Endothelial cell of umbilical vein (primary cell): ENCODE results near the gene GABRB2. TPM values are rescaled to one million over a fixed set of nuclear protein-coding genes. Genes with fewer than 3 reads are reported as not detected.

Source experiments
- BruUV-seq: library from RNA; stranded (reverse); fragments of 400-500 nt; replicated peaks from 2 replicates; lab custom pipeline; 2021; lab: Mats Ljungman, UMichigan
- CTCF ChIA-PET: fragments of 300-600, 350-600 bp; sonication (Branson Sonifier 250); formaldehyde crosslinking; loops from one replicate; lab custom pipeline; 2021; ENCODE audit warnings: antibody characterized with exemption, inconsistent platforms; lab: Charles Lee
- POLR2A ChIA-PET: fragments of 300-600, 350-600 bp; sonication (Branson Sonifier 250); formaldehyde crosslinking; loops from one replicate; lab custom pipeline; 2021; ENCODE audit warnings: antibody characterized with exemption, inconsistent platforms; lab: Charles Lee
- DNase-seq: peaks from one replicate; pipeline ENCODE4 v3.0.0-alpha.2; 2011; ENCODE audit warnings: low read depth, low spot score
- FAIRE-seq: peaks from 2 replicates; lab custom pipeline; 2011; peaks lifted over from hg19 to GRCh38; lab: Jason Lieb, UNC
- H2AFZ ChIP-seq: 2 replicates; pipeline ENCODE4 v1.6.0; 2012; ENCODE audit warnings: low read depth, low read length, control low read depth, inconsistent platforms
- H3K27ac ChIP-seq: 2 replicates; pipeline ENCODE4 v1.5.1; 2011; ENCODE audit warnings: low read depth, mild to moderate bottlenecking, control low read depth, low read length, moderate library complexity; ENCODE audit not compliant: insufficient read depth
- H3K27me3 ChIP-seq, 2 experiments: 2 replicates each; pipeline versions ENCODE4 v1.6.0 to v1.6.1; 2011; ENCODE audit warnings: low read length in 2 of 2, mixed read lengths in 1 of 2; ENCODE audit not compliant: control insufficient read depth in 2 of 2, insufficient read depth in 2 of 2
- H3K36me3 ChIP-seq, 2 experiments: 2 replicates in 1 of 2; 3 replicates in 1 of 2; pipeline ENCODE4 v1.5.1; 2011; ENCODE audit warnings: low read length in 2 of 2, mild to moderate bottlenecking in 1 of 2, moderate library complexity in 1 of 2; ENCODE audit not compliant: control insufficient read depth in 2 of 2, insufficient read depth in 2 of 2; ENCODE audit errors: extremely low read depth in 1 of 2
- H3K4me1 ChIP-seq: 3 replicates; pipeline ENCODE4 v1.5.1; 2011; ENCODE audit warnings: mild to moderate bottlenecking, low read length; ENCODE audit not compliant: control insufficient read depth, insufficient read depth; ENCODE audit errors: extremely low read depth
- H3K4me2 ChIP-seq: 2 replicates; pipeline ENCODE4 v1.6.1; 2011; ENCODE audit warnings: low read length, control low read depth, mixed read lengths; ENCODE audit not compliant: insufficient read depth
- H3K4me3 ChIP-seq, 3 experiments: fragments of 200-600 bp in 1 of 3; sonication (generic), shearing (Covaris generic) in 1 of 3; replicated peaks in 1 of 3; 2 replicates each; pipeline ENCODE4 v1.5.1; 2011 to 2016; ENCODE audit warnings: control low read depth in 3 of 3, low read length in 3 of 3, mild to moderate bottlenecking in 2 of 3, inconsistent platforms in 1 of 3, low read depth in 1 of 3, moderate library complexity in 1 of 3; ENCODE audit not compliant: insufficient read depth in 1 of 3
- H3K79me2 ChIP-seq: 2 replicates; pipeline ENCODE4 v1.6.0; 2012; ENCODE audit warnings: low read length, inconsistent platforms; ENCODE audit not compliant: control insufficient read depth, insufficient read depth
- H3K9ac ChIP-seq: replicated peaks from 2 replicates; pipeline ENCODE3; 2011; ENCODE audit warnings: low read length, control low read depth; ENCODE audit not compliant: insufficient read depth; ENCODE audit errors: extremely low read depth
- H3K9me1 ChIP-seq: replicated peaks from 3 replicates; pipeline ENCODE4 v1.6.0; 2011; ENCODE audit warnings: mild to moderate bottlenecking, low read length; ENCODE audit not compliant: control insufficient read depth, insufficient read depth; ENCODE audit errors: extremely low read depth
- H3K9me3 ChIP-seq: replicated peaks from 2 replicates; pipeline ENCODE4 v1.5.1; 2012; ENCODE audit warnings: low read length, inconsistent platforms; ENCODE audit not compliant: control insufficient read depth, insufficient read depth
- H4K20me1 ChIP-seq: replicated peaks from 2 replicates; pipeline ENCODE3; 2011; ENCODE audit warnings: mild to moderate bottlenecking, low read length; ENCODE audit not compliant: control insufficient read depth, insufficient read depth; ENCODE audit errors: extremely low read depth
- CTCF ChIP-seq, 2 donors: IDR thresholded peaks; 1 replicate in 1 of 2; 2 replicates in 1 of 2; pipeline ENCODE4 v1.5.1; 2011; ENCODE audit warnings: low read length in 2 of 2, mild to moderate bottlenecking in 2 of 2, moderate library complexity in 2 of 2, control low read depth in 1 of 2, inconsistent platforms in 1 of 2, low read depth in 1 of 2; ENCODE audit not compliant: insufficient read depth in 1 of 2; ENCODE audit errors: extremely low read depth in 1 of 2
- EZH2 ChIP-seq: IDR thresholded peaks from 2 replicates; pipeline ENCODE4 v1.6.1; 2012; ENCODE audit warnings: borderline replicate concordance, low read depth, mild to moderate bottlenecking, moderate library complexity, low read length, inconsistent platforms; ENCODE audit not compliant: severe bottlenecking
- FOS ChIP-seq: IDR thresholded peaks from 2 replicates; pipeline ENCODE4 v1.6.1; 2011; ENCODE audit warnings: mild to moderate bottlenecking, low read length, moderate library complexity, borderline replicate concordance; ENCODE audit not compliant: insufficient read depth
- GATA2 ChIP-seq: IDR thresholded peaks from 2 replicates; pipeline ENCODE4 v1.7.0; 2011; ENCODE audit warnings: low read depth, mild to moderate bottlenecking, moderate library complexity, mixed read lengths, low read length; ENCODE audit not compliant: insufficient read length, insufficient read depth
- JUN ChIP-seq: IDR thresholded peaks from 2 replicates; pipeline ENCODE4 v1.6.1; 2011; ENCODE audit warnings: borderline replicate concordance, low read depth; ENCODE audit not compliant: insufficient read length, insufficient read depth
- MYC ChIP-seq: IDR thresholded peaks from one replicate; pipeline ENCODE4 v1.6.1; 2011; ENCODE audit warnings: mild to moderate bottlenecking, low read depth, low read length
- POLR2A ChIP-seq: IDR thresholded peaks from 2 replicates; pipeline ENCODE4 v1.6.1; 2012; ENCODE audit warnings: low read depth, mild to moderate bottlenecking, control low read depth, low read length
- POLR2AphosphoS5 ChIP-seq: IDR thresholded peaks from 2 replicates; pipeline ENCODE4 v1.6.1; 2012; ENCODE audit warnings: low read depth, mild to moderate bottlenecking, control low read depth, low read length, moderate library complexity; ENCODE audit not compliant: insufficient read depth
- dilution Hi-C: fragments of 300-500 bp; cut with MboI; formaldehyde crosslinking; loops from one replicate; pipeline ENCODE4 v1.15.0; 2019; ENCODE audit warnings: low sequenced_read_pairs; ENCODE audit not compliant: extremely low pct_ligation_motif_present
- intact Hi-C: fragments of 100-400 bp; cut with micrococcal nuclease; formaldehyde crosslinking; loops from one replicate; pipeline ENCODE4 v1.10.0; 2022
- polyA plus RNA-seq, 4 experiments: library from polyadenylated mRNA; depleted of rRNA in 3 of 4; stranded (reverse) in 3 of 4; unstranded in 1 of 4; fragments of >200 nt; gene quantifications; 2 replicates each; pipeline versions ENCODE4 v1.2.1 to v1.2.3, GENCODE V29; 2011 to 2012; ENCODE audit warnings: missing spikeins in 1 of 4
- total RNA-seq: library from RNA; stranded (reverse); gene quantifications from 2 replicates; pipeline ENCODE4 v1.2.3, GENCODE V29; 2021
- TF ChIP-seq, protein P1 (sequence below): IDR thresholded peaks from 2 replicates; pipeline ENCODE4 v1.6.1; 2011; ENCODE audit not compliant: insufficient read depth, insufficient read length

The GABRB2 gene
- total and polyA plus RNA-seq, 2 donors (not counting 3 experiments of a cell fraction or from before 2014, with no cell fraction given), result not detected

- ChIA-PET POLR2A (no interaction called here), CTCF (no interaction called here)
- no peak overlapping the region for H3K9ac ChIP-seq
- no peaks in the 10 kb centered on the region for H4K20me1 ChIP-seq
- no peaks in the 10 kb centered on the region for H3K4me1 ChIP-seq
- H3K4me3 ChIP-seq, result no peak overlapping the region
- peaks cover 2% of the 10 kb centered on the region for H3K9me3 ChIP-seq
- TF ChIP-seq MYC, result no peak
- no peak for TF ChIP-seq FOS
- no peak for TF ChIP-seq EZH2
- no peak for TF ChIP-seq CTCF (IDR thresholded peaks at IDR 0.05; ENCODE audit: extremely low read depth in 1 of 2, insufficient read depth in 1 of 2, low read depth in 1 of 2, low read length in 2 of 2)
- TF ChIP-seq, protein P1, sequence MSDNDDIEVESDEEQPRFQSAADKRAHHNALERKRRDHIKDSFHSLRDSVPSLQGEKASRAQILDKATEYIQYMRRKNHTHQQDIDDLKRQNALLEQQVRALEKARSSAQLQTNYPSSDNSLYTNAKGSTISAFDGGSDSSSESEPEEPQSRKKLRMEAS, result no peak
- no peak for TF ChIP-seq JUN
- TF ChIP-seq GATA2, result no peak
- no peak for TF ChIP-seq POLR2AphosphoS5
- no peak for TF ChIP-seq POLR2A
- no peaks in the 10 kb centered on the region for H3K27me3 ChIP-seq
- no peaks in the 10 kb centered on the region for H3K36me3 ChIP-seq
- no peaks in the 10 kb centered on the region for H3K9me1 ChIP-seq
- no peak overlapping the region for H3K27ac ChIP-seq
- no peak for DNase-seq
- intact Hi-C loops, result no loop called here
- no peak overlapping the region for H3K4me2 ChIP-seq
- dilution Hi-C loops, result no loop called here
- H3K79me2 ChIP-seq, result no peaks in the 10 kb centered on the region
- BruUV-seq, result no TSS peak
- H2AFZ ChIP-seq, result no peak overlapping the region
- no peak for FAIRE-seq
These were observed 113.7 kb downstream of the GABRB2 start for GRCh38 chr5:161432798-161433197.
